Kidney glomerular epithelial cell (primary cell): ENCODE data around the gene EMC1.
"Not testable (repeated sequence)": the region's sequence is repeated elsewhere in the genome, so short reads cannot be mapped to it uniquely, and the experiment has no call there.

ENCODE experiments used
- DNase-seq: peaks from one replicate; lab custom pipeline; 2025; lab: John Stamatoyannopoulos, UW

Gene EMC1

DNA sequence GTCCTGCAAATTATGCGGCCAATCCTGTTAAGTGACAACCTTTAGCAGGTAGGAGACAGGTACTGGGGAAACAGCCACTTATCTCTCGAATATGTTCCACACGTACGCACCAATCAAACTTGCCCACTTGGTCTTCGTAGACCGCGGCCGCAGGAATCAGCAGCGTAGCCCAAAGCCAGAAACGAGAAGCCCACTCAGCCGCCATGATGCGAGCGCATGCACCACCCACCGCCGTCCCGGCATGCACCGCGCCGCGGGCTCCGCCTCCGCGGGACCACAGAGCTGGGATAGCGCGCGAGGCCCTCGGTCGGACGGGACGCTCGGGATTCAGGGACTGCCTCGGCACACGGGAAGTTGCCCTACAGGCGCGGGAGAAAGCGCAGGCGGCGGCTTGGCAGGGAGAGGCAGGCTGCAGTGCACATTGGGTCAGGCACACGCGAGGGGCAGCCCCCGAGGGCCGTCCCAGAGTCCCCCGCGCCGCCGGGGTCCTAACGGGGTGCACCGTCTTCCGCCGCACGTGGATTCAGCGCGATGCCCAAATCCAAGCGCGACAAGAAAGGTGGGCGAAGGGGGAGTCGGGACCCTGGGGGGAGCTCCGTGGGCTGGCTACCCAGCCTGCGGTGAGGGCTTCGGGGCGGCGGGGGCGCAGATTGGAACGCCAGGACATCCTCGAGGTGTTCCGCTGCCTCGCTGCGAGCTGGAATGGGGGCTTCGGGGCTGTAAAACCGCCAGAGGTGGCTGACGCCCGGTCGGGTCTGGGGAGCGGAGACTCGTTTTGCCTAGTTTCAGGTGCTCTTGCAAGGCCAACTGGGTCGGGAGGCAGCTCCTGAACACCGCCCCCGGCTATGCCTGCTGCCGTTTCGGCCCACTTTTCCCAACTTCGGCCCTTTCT lies at the start of gene EMC1, which contains the start of gene MRTO4:
EMC1 (minus strand) TSS at position 220 of the 892 bp plus-strand sequence; CDS start at position 205, 15 bp downstream.
MRTO4 (plus strand) TSS at position 501 of the 892 bp plus-strand sequence; CDS start at position 532, 31 bp downstream.
- DNase-seq: peak; percentile 75

DNA sequence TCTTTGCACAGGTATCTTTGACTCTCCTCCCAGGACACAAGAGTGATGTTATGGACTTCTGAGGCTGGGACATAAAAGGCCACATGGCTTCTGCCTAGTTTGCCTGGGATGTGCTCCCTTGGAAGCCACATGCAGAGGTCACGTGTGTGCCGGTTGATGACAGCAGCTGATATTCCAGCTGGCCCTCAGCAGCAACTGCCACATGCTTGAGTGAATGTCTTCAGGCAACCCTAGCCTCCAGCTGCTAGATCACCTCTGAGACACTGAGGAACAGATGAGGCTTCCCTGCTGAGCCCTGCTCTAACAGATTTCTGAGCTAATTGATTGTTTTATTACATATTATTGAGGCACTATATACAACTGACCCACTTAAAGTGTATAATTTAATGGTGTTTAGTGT lies 48.9 kb upstream of the EMC1 start:
- no peak for DNase-seq

GRCh38 chr1:19294638-19295037 lies 43.3 kb upstream of the EMC1 start:
- no peak for DNase-seq

DNA sequence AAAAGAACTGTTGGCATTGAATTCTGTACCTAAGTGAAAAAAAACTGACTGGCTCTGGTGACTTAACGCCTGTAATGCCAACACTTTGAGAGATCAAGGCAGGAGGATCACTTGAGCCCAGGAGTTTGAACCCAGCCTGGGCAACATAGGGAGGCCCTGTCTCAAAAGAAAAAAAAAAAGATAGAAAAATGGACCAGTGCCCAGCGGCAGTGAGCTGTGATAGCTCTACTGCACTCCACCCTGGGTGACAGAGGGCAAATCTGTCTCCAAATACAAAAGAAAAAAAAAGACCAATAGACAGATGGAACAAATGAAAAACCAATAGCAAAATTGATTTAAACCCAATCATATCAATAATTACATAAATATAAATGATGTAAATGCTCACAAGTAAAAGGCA lies 37.9 kb upstream of the EMC1 start:
- DNase-seq: no peak

GRCh38 chr1:19288324-19289241 lies 37.3 kb upstream of the EMC1 start, which contains the start of gene AKR7A3:
AKR7A3 (minus strand) TSS chr1:19288770; CDS start chr1:19288709, 61 bp downstream.
- DNase-seq: not testable (repeated sequence)

DNA sequence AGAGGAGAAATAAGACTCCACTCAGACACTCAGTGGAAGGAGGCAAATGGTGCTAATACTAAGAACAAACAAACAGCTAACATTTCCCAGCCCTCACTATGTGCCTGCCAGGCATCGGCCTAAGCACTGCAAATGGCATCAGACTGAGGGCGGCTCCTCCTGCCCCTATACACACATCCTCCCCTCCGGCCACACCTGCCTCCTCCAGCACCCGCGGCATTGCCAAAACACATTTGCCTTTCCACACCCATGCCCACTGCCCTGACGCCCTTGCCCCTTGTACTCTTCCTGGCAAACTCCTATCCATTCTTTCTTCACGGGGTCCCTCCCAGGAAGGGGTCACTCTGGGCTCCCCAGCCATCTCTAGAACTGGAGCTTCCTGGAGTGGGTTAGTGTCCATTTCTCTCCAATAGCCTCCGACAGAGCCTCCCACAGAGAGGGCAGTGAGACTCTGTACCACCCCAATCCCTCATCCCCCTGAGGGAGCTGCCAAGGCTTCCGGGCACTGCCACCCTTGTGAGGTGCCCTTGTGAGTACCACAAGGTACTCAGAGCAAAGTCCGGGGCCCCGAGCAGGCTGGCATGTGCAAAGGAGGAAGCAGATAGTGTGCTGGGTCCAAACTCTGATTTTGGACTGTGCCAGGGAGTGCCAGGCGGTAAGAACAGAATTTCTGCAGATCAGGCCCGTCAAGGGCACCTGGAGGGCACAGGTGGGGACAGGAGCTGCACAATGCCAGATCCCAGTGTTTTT lies 36.3 kb upstream of the EMC1 start:
- no peak for DNase-seq

GRCh38 chr1:19285807-19286206 lies 34.5 kb upstream of the EMC1 start:
- DNase-seq: not testable (repeated sequence)

DNA sequence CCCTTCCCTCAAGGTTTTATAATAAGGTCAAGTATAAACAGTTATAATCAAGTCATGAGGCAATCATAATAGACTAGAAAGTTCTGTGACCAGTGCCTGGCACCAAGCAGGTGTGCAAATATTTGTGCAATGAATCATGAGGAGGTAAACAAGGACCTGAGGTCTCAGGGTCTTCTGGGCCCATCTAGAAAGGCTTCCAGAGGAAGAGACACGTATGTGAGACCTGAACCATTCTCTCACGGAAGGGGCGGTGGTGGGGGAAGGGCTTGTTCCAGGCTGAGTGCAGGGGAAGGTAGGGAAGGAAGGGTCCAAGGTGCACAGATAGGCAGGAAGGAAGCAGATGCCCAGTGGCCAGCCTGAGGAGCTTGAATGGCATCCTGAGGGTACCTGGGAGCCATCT lies 34.0 kb upstream of the EMC1 start:
- not testable (repeated sequence) for DNase-seq

DNA sequence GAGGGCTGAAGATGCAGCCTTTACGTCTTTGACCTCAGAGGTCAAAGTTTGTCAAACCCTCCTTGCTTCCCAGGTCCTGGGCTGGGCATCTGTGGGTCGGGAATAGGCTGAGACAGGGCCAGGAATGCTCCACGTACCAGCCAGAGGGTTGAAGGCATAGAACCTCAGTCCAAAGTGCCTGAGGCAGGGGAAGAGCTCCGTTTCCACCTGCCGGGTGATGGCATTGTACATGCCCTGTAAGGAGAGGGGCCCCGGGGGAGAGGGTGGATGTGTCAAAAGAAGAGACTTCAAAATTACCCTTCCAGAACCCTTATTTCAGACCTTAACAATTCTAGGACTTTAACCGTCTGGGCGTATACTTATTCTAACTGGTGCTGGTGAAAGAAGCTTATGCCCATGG lies 33.6 kb upstream of the EMC1 start:
- DNase-seq: no peak

GRCh38 chr1:19283891-19284290 lies 32.6 kb upstream of the EMC1 start:
- DNase-seq: no peak

DNA sequence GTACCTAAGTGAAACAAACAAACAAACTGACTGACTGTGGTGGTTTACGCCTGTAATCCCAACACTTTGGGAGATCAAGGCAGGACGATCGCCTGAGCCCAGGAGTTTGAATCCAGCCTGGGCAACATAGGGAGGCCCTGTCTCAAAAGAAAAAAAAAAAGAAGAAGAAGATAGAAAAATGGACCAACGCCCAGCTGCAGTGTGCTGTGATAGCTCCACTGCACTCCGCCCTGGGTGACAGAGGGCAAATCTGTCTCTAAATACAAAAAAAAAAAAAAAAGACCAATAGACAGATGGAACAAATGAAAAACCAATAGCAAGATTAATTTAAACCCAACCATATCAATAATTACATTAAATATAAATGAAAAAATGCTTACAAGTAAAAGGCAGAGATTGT lies 23.3 kb upstream of the EMC1 start:
- DNase-seq: no peak

DNA sequence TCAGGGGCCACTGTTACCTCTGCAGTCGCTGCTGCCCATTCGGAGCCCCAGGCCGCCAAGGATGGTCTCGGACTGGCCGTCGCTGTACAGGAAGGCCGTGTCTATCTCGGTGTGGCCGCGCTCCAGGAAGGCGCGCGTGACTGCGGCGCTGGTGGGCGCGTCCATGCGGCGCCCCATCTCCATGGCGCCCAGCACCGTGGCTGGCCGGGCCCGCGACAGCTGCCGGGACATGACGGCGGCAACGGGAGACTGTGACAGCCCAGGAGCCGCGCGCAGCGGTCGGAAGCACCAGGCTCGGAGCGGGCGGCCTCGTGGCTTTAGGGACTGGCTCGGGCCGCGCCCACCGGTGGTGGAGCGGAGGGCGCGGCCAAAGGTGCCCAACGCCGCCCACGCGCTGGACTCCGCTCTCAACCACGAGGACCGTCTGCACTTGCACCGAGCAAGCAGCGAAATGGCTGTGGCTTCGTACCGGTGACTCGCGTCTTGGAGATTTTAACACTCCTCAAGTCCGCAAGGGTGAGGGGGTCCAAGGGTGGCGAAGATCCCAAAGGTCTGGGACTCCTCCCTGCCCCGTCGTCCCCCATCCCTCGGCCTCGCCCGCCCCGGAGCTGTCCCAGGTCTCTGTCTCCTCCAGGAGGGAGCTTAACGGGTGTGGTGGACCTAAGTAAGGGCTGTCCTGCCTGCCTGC lies 22.7 kb upstream of the EMC1 start:
- DNase-seq: not testable (repeated sequence)

- DNase-seq: no peak
Observed at GRCh38 chr1:19273106-19273843, 22.0 kb upstream of the EMC1 start.

DNA sequence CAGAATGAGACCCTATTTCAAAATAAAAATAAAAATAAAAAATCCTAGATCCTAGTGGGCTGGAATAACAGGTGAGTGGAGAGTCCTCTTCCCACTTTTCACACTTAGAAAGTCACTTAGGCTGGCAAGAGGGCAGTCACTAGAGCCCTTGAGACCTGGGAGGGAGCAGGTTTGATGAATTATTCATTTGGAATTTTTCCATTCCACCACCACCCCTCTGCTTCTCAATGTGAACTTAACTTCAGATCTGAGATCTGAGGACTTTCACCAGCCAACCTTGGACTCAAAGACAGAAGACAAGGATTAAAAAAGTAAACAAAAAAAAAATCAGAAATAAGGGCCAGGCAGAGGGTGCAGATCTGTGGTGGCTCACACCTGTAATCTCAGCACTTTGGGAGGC lies 20.7 kb upstream of the EMC1 start:
- DNase-seq: no peak

GRCh38 chr1:19270343-19270730 lies 19.0 kb upstream of the EMC1 start:
- DNase-seq: not testable (repeated sequence)

- not testable (repeated sequence) for DNase-seq
Observed at GRCh38 chr1:19269427-19270342, 18.4 kb upstream of the EMC1 start.

GRCh38 chr1:19268445-19268844 lies 17.1 kb upstream of the EMC1 start:
- DNase-seq: no peak

- no peak for DNase-seq
Observed at GRCh38 chr1:19262744-19263143, 11.4 kb upstream of the EMC1 start.

GRCh38 chr1:19262047-19262446 lies 10.7 kb upstream of the EMC1 start:
- DNase-seq: no peak
